ENCODE results near the gene TNNT3.

- TF ChIP-seq CTCF (IDR thresholded peaks at IDR 0.05) (no peak), POLR2A (IDR thresholded peaks at IDR 0.05) (no peak)
Measured at GRCh38 chr11:1964955-1965354, 45.5 kb downstream of the TNNT3 start.

Data from heart left ventricle (tissue), 13 donors.